Measurements from ENCODE around the gene DIRAS1.

DNA sequence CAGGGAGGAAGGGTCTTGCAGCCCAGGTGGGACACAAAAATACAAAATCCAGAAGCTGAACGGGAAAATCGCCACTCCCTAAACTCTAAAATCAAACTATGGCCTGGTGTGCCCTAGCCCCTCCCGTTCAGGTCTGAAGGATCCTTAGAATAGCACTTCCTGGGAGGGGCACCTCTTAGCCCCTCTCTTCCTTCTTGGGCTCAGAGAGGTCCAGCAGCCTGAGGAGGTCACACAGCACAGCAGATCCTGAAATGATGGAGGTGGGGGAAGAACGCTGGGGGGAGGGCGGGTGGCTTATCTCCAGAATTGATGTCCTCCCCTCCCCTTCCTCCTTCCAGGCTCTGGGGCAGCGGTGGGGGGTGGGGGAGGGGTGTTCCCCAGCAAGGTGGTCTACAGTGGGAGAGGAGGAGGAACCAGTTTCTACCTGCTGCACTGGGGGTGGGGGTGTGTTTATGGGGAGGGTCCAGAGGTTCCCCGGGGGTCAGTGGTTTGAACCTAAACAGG lies 1.9 kb downstream of the DIRAS1 start:
- TF ChIP-seq EZH2phosphoT487 (conservative IDR thresholded peaks at IDR 0.05; ENCODE audit: low read length) = no peak
- TF ChIP-seq, protein P1, sequence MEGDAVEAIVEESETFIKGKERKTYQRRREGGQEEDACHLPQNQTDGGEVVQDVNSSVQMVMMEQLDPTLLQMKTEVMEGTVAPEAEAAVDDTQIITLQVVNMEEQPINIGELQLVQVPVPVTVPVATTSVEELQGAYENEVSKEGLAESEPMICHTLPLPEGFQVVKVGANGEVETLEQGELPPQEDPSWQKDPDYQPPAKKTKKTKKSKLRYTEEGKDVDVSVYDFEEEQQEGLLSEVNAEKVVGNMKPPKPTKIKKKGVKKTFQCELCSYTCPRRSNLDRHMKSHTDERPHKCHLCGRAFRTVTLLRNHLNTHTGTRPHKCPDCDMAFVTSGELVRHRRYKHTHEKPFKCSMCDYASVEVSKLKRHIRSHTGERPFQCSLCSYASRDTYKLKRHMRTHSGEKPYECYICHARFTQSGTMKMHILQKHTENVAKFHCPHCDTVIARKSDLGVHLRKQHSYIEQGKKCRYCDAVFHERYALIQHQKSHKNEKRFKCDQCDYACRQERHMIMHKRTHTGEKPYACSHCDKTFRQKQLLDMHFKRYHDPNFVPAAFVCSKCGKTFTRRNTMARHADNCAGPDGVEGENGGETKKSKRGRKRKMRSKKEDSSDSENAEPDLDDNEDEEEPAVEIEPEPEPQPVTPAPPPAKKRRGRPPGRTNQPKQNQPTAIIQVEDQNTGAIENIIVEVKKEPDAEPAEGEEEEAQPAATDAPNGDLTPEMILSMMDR (IDR thresholded peaks at IDR 0.05; ENCODE audit: insufficient read depth, low read length, poor library complexity, severe bottlenecking) = no peak
